Mononuclear cell (primary cell): ENCODE data around the gene LMOD1. TPM values are rescaled to one million over a fixed set of nuclear protein-coding genes. Genes with fewer than 3 reads are reported as not detected.
A peak's percentile ranks its signal among the peaks of the same experiment; 100 is the strongest.

Source experiments
- H3K27me3 ChIP-seq: 2 replicates; pipeline ENCODE4 v1.6.0; 2011; ENCODE audit warnings: low read length, control low read depth; ENCODE audit not compliant: insufficient read depth
- H3K4me1 ChIP-seq: 2 replicates; pipeline ENCODE4 v1.5.1; 2011; ENCODE audit warnings: mild to moderate bottlenecking, low read length, control low read depth; ENCODE audit not compliant: insufficient read depth
- H3K4me3 ChIP-seq: 2 replicates; pipeline ENCODE4 v1.5.1; 2011; ENCODE audit warnings: mild to moderate bottlenecking, low read length, moderate library complexity
- H3K9me3 ChIP-seq: 2 replicates; pipeline ENCODE4 v1.5.1; 2011; ENCODE audit warnings: low read depth, mild to moderate bottlenecking, control low read depth, low read length
- total RNA-seq: library from RNA; depleted of rRNA; stranded (reverse); fragments of >200 nt; gene quantifications from one replicate; pipeline ENCODE4 v1.2.3, GENCODE V29; 2012

The LMOD1 gene
- not detected for total RNA-seq

- H3K27me3 ChIP-seq = peaks cover 41% of the 10 kb centered on the region
- peaks cover 8% of the 10 kb centered on the region for H3K4me1 ChIP-seq
- no peak within 1 kb of the TSS for H3K4me3 ChIP-seq
- no peaks in the 10 kb centered on the region for H3K9me3 ChIP-seq
Measured at GRCh38 chr1:201946224-201946908, at the start of gene LMOD1. Gene LMOD1, minus strand, starts transcription at chr1:201946548. Its CDS starts 208 bp downstream, at chr1:201946340.

GRCh38 chr1:201990427-201990826 is 44.1 kb upstream of the LMOD1 start:
- no peaks in the 10 kb centered on the region for H3K27me3 ChIP-seq
- H3K4me1 ChIP-seq = no peaks in the 10 kb centered on the region
- H3K9me3 ChIP-seq = no peaks in the 10 kb centered on the region
- H3K4me3 ChIP-seq = no peak overlapping the region

GRCh38 chr1:201989354-201990128 is 43.2 kb upstream of the LMOD1 start:
- no peak overlapping the region for H3K4me3 ChIP-seq
- H3K9me3 ChIP-seq = no peaks in the 10 kb centered on the region
- H3K4me1 ChIP-seq = no peaks in the 10 kb centered on the region
- H3K27me3 ChIP-seq = no peaks in the 10 kb centered on the region

- Histone ChIP-seq H3K4me3 (no peak overlapping the region), H3K9me3 (no peaks in the 10 kb centered on the region), H3K4me1 (peaks cover 9% of the 10 kb centered on the region)
Measured at GRCh38 chr1:201988601-201989000, 42.3 kb upstream of the LMOD1 start.

GRCh38 chr1:201985355-201985754 is 39.0 kb upstream of the LMOD1 start:
- no peaks in the 10 kb centered on the region for H3K9me3 ChIP-seq
- no peak overlapping the region for H3K4me3 ChIP-seq
- H3K4me1 ChIP-seq = peaks cover 19% of the 10 kb centered on the region
- no peaks in the 10 kb centered on the region for H3K27me3 ChIP-seq

More at GRCh38 chr1:201988601-201989000, 42.3 kb upstream of the LMOD1 start:
- H3K27me3 ChIP-seq = no peaks in the 10 kb centered on the region

GRCh38 chr1:201984446-201984845 is 38.1 kb upstream of the LMOD1 start:
- Histone ChIP-seq H3K4me1 (peaks cover 19% of the 10 kb centered on the region), H3K4me3 (no peak overlapping the region), H3K27me3 (no peaks in the 10 kb centered on the region)

GRCh38 chr1:201983380-201983805 is 37.0 kb upstream of the LMOD1 start:
- H3K4me3 ChIP-seq = peak overlapping the region; percentile 88
- H3K9me3 ChIP-seq = no peaks in the 10 kb centered on the region
- H3K4me1 ChIP-seq = peaks cover 19% of the 10 kb centered on the region

More at GRCh38 chr1:201984446-201984845, 38.1 kb upstream of the LMOD1 start:
- H3K9me3 ChIP-seq = no peaks in the 10 kb centered on the region

GRCh38 chr1:201982623-201983379 is 36.5 kb upstream of the LMOD1 start, which contains the start of gene RNPEP:
Gene RNPEP, plus strand, starts transcription at chr1:201982648. Its CDS starts 19 bp downstream, at chr1:201982667.
- H3K4me3 ChIP-seq = peak within 1 kb of the TSS; percentile 88
- no peaks in the 10 kb centered on the region for H3K27me3 ChIP-seq
- H3K4me1 ChIP-seq = peaks cover 19% of the 10 kb centered on the region
- no peaks in the 10 kb centered on the region for H3K9me3 ChIP-seq

More at GRCh38 chr1:201983380-201983805, 37.0 kb upstream of the LMOD1 start:
- no peaks in the 10 kb centered on the region for H3K27me3 ChIP-seq

- Histone ChIP-seq H3K9me3 (no peaks in the 10 kb centered on the region), H3K4me1 (peaks cover 19% of the 10 kb centered on the region), H3K27me3 (no peaks in the 10 kb centered on the region), H3K4me3 (peak overlapping the region; percentile 88)
Measured at GRCh38 chr1:201982082-201982622, 35.8 kb upstream of the LMOD1 start.

GRCh38 chr1:201970334-201971159 is 24.2 kb upstream of the LMOD1 start:
- Histone ChIP-seq H3K27me3 (no peaks in the 10 kb centered on the region), H3K9me3 (no peaks in the 10 kb centered on the region), H3K4me3 (no peak overlapping the region), H3K4me1 (no peaks in the 10 kb centered on the region)

- no peaks in the 10 kb centered on the region for H3K9me3 ChIP-seq
- H3K4me1 ChIP-seq = no peaks in the 10 kb centered on the region
- no peaks in the 10 kb centered on the region for H3K27me3 ChIP-seq
- H3K4me3 ChIP-seq = no peak overlapping the region
Measured at GRCh38 chr1:201968202-201968925, 22.0 kb upstream of the LMOD1 start.

GRCh38 chr1:201966171-201966570 is 19.8 kb upstream of the LMOD1 start:
- Histone ChIP-seq H3K9me3 (no peaks in the 10 kb centered on the region), H3K4me1 (no peaks in the 10 kb centered on the region), H3K4me3 (no peak overlapping the region), H3K27me3 (no peaks in the 10 kb centered on the region)

GRCh38 chr1:201964261-201964660 is 17.9 kb upstream of the LMOD1 start:
- Histone ChIP-seq H3K4me1 (no peaks in the 10 kb centered on the region), H3K9me3 (no peaks in the 10 kb centered on the region), H3K4me3 (no peak overlapping the region), H3K27me3 (no peaks in the 10 kb centered on the region)
